OCI-LY7 (cell line): ENCODE results near the gene PSMG4. TPM values are rescaled to one million over a fixed set of nuclear protein-coding genes. Genes with fewer than 3 reads are reported as not detected.

Experiments used
- BruUV-seq: library from RNA; stranded (reverse); fragments of 400-500 nt; replicated peaks from 2 replicates; lab custom pipeline; 2021; lab: Mats Ljungman, UMichigan
- CTCF ChIA-PET: fragments of 300-600 bp; sonication (Branson Sonifier 250); formaldehyde crosslinking; loops from one replicate; lab custom pipeline; 2022; ENCODE audit warnings: antibody characterized with exemption; ENCODE audit not compliant: unreplicated experiment; lab: Charles Lee
- POLR2A ChIA-PET: fragments of 300-600 bp; sonication (Branson Sonifier 250); formaldehyde crosslinking; loops from one replicate; lab custom pipeline; 2022; ENCODE audit warnings: antibody characterized with exemption; lab: Charles Lee
- DNase-seq: peaks from one replicate; pipeline ENCODE4 v3.0.0-alpha.2; 2015; ENCODE audit warnings: low spot score
- H2AFZ ChIP-seq: fragments of 200-600 bp; sonication (generic), shearing (Covaris generic); 2 replicates; pipeline ENCODE4 v1.6.1; 2014; ENCODE audit warnings: mild to moderate bottlenecking, antibody characterized with exemption, low read length, moderate library complexity
- H3K27ac ChIP-seq: fragments of 200-600 bp; sonication (generic); 2 replicates; pipeline ENCODE4 v1.5.1; 2014; ENCODE audit warnings: mixed run types, low read depth, mild to moderate bottlenecking, moderate library complexity, low read length, inconsistent platforms; ENCODE audit not compliant: poor library complexity, severe bottlenecking
- H3K36me3 ChIP-seq: fragments of 200-600 bp; sonication (generic); 2 replicates; pipeline ENCODE4 v1.6.1; 2014; ENCODE audit warnings: mild to moderate bottlenecking, antibody characterized with exemption, low read length, moderate library complexity, mixed read lengths; ENCODE audit not compliant: insufficient read depth
- H3K4me1 ChIP-seq: fragments of 200-600 bp; sonication (generic); 2 replicates; pipeline ENCODE4 v1.5.1; 2014; ENCODE audit warnings: mild to moderate bottlenecking, low read length; ENCODE audit not compliant: insufficient read depth, poor library complexity, severe bottlenecking
- H3K4me2 ChIP-seq: fragments of 200-600 bp; sonication (generic); 2 replicates; pipeline ENCODE4 v1.6.1; 2014; ENCODE audit warnings: mild to moderate bottlenecking, low read length
- H3K4me3 ChIP-seq: fragments of 200-600 bp; sonication (generic); 2 replicates; pipeline ENCODE4 v1.5.1; 2014; ENCODE audit warnings: mild to moderate bottlenecking, low read depth, low read length; ENCODE audit not compliant: poor library complexity, severe bottlenecking
- H3K79me2 ChIP-seq: fragments of 200-600 bp; sonication (generic); 2 replicates; pipeline ENCODE4 v1.6.1; 2016; ENCODE audit warnings: low read depth, mild to moderate bottlenecking, low read length, moderate library complexity, mixed read lengths; ENCODE audit not compliant: insufficient read depth
- H3K9me2 ChIP-seq: fragments of 200-600 bp; sonication (generic); 2 replicates; pipeline ENCODE4 v1.6.1; 2016; ENCODE audit warnings: mild to moderate bottlenecking, low read length, mixed read lengths; ENCODE audit not compliant: insufficient read depth
- H3K9me3 ChIP-seq: fragments of 200-600 bp; sonication (generic); 2 replicates; pipeline ENCODE4 v1.6.1; 2014; ENCODE audit warnings: mild to moderate bottlenecking, mixed run types, low read length, mixed read lengths
- H4K20me1 ChIP-seq: fragments of 200-600 bp; sonication (generic); 2 replicates; pipeline ENCODE4 v1.6.1; 2014; ENCODE audit warnings: mild to moderate bottlenecking, antibody characterized with exemption, low read length, moderate library complexity, mixed read lengths; ENCODE audit not compliant: insufficient read depth
- EZH2phosphoT487 ChIP-seq: fragments of 200-600 bp; sonication (generic); IDR thresholded peaks from 2 replicates; pipeline ENCODE4 v1.6.1; 2018; ENCODE audit warnings: low read depth, borderline replicate concordance, mild to moderate bottlenecking, mixed run types, antibody characterized with exemption, low read length, moderate library complexity, mixed read lengths
- intact Hi-C: fragments of 100-400 bp; cut with micrococcal nuclease; formaldehyde crosslinking; loops from one replicate; pipeline ENCODE4 v1.10.0; 2022; ENCODE audit not compliant: unreplicated experiment
- total RNA-seq, 2 experiments: library from RNA; depleted of rRNA in 1 of 2; stranded (reverse); fragments of >200 nt in 1 of 2; shearing (Covaris generic) in 1 of 2; gene quantifications; 2 replicates each; pipeline ENCODE4 v1.2.3, GENCODE V29; 2014 to 2022
- TF ChIP-seq, protein P1 (sequence below): fragments of 200-600 bp; sonication (generic); conservative IDR thresholded peaks from 2 replicates; pipeline ENCODE4 v1.5.1; 2014; ENCODE audit warnings: mild to moderate bottlenecking, antibody characterized with exemption, low read length, moderate library complexity, mixed read lengths

PSMG4 gene
- total RNA-seq, 2 experiments from 2014 or later, result 48.9 to 65.4 TPM

DNA sequence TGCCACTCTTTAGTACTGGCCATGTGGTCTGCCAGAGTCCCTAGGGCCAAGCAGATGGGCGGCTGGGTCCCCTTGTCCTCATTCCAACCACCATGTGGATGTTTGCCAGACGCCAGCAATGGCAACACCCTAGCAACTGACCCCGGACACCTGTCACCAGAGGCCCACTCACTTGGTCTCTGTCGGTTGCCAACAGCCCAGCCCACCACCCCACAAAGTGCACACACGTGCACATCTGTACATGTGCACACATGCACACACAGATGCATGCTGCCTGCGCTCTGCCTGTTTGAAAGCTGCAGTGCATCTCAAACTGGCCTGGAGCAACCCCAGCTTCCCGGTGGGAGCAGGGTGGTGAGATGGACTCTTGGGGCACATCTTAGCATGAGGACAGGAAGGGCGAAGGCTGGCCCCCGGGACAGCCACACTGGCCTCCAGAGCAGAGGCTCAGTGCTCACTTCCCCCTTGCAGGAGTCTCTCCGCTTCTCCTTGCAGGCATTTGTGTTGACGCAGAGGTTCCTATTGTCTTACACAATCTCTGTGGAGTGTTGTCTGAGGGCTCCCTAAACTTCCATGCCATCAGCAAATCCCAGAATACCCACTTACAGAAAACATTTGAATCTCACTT is 54.0 kb downstream of the PSMG4 start:
- Histone ChIP-seq H3K4me3 (no peak overlapping the region), H3K79me2 (no peaks in the 10 kb centered on the region), H3K9me3 (no peaks in the 10 kb centered on the region), H4K20me1 (no peaks in the 10 kb centered on the region), H3K9me2 (no peaks in the 10 kb centered on the region), H2AFZ (no peak overlapping the region), H3K4me1 (no peaks in the 10 kb centered on the region), H3K27ac (no peak overlapping the region), H3K4me2 (no peak overlapping the region), H3K36me3 (no peaks in the 10 kb centered on the region)
- BruUV-seq, result no TSS peak
- intact Hi-C loops, result no loop called here
- ChIA-PET POLR2A (no interaction called here), CTCF (no interaction called here)
- no peak for DNase-seq
- TF ChIP-seq, protein P1, sequence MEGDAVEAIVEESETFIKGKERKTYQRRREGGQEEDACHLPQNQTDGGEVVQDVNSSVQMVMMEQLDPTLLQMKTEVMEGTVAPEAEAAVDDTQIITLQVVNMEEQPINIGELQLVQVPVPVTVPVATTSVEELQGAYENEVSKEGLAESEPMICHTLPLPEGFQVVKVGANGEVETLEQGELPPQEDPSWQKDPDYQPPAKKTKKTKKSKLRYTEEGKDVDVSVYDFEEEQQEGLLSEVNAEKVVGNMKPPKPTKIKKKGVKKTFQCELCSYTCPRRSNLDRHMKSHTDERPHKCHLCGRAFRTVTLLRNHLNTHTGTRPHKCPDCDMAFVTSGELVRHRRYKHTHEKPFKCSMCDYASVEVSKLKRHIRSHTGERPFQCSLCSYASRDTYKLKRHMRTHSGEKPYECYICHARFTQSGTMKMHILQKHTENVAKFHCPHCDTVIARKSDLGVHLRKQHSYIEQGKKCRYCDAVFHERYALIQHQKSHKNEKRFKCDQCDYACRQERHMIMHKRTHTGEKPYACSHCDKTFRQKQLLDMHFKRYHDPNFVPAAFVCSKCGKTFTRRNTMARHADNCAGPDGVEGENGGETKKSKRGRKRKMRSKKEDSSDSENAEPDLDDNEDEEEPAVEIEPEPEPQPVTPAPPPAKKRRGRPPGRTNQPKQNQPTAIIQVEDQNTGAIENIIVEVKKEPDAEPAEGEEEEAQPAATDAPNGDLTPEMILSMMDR, result no peak
- no peak for TF ChIP-seq EZH2phosphoT487

DNA sequence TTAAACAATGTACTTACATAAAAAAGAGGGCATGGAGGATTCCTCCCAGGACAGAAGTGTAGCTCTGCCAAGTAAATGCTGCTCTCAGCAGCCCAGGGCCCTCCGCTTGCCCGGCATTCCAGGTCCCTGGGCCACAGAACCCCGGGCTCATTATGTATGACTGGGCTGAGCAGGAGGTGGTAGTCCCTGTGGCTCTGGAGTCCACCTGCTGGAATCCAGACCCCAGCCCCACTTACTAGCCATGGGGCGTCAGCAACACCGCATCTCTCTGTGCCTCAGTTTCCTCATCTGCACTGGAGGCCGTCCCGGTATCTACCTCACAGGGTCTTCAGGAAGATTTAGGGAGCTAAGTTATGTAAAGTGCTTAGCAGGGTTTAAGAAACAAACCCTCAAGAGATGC is 55.4 kb downstream of the PSMG4 start:
- intact Hi-C loops, result no loop called here

More for the DNA sequence above, 55.4 kb downstream of the PSMG4 start:
- no peaks in the 10 kb centered on the region for H3K36me3 ChIP-seq
- TF ChIP-seq EZH2phosphoT487, result no peak
- TF ChIP-seq, protein P1, result no peak
- H3K9me3 ChIP-seq, result no peaks in the 10 kb centered on the region
- BruUV-seq, result no TSS peak
- no peak for DNase-seq
- POLR2A ChIA-PET, result no interaction called here
- CTCF ChIA-PET, result no interaction called here
- H3K27ac ChIP-seq, result no peak overlapping the region
- H4K20me1 ChIP-seq, result no peaks in the 10 kb centered on the region
- H3K4me3 ChIP-seq, result no peak overlapping the region
- H3K9me2 ChIP-seq, result no peaks in the 10 kb centered on the region
- H3K4me2 ChIP-seq, result no peak overlapping the region
- H3K79me2 ChIP-seq, result no peaks in the 10 kb centered on the region
- H2AFZ ChIP-seq, result no peak overlapping the region
- H3K4me1 ChIP-seq, result no peaks in the 10 kb centered on the region
